GM21528 (cell line): ENCODE results near the gene HIP1R.

ENCODE experiments used
- ATAC-seq: cut with Tn5 transposase; IDR thresholded peaks from one replicate; pipeline ENCODE4 v1.9.1; 2021; ENCODE audit warnings: mild to moderate bottlenecking, moderate library complexity; ENCODE audit not compliant: unreplicated experiment, low FRiP score

The HIP1R gene

DNA sequence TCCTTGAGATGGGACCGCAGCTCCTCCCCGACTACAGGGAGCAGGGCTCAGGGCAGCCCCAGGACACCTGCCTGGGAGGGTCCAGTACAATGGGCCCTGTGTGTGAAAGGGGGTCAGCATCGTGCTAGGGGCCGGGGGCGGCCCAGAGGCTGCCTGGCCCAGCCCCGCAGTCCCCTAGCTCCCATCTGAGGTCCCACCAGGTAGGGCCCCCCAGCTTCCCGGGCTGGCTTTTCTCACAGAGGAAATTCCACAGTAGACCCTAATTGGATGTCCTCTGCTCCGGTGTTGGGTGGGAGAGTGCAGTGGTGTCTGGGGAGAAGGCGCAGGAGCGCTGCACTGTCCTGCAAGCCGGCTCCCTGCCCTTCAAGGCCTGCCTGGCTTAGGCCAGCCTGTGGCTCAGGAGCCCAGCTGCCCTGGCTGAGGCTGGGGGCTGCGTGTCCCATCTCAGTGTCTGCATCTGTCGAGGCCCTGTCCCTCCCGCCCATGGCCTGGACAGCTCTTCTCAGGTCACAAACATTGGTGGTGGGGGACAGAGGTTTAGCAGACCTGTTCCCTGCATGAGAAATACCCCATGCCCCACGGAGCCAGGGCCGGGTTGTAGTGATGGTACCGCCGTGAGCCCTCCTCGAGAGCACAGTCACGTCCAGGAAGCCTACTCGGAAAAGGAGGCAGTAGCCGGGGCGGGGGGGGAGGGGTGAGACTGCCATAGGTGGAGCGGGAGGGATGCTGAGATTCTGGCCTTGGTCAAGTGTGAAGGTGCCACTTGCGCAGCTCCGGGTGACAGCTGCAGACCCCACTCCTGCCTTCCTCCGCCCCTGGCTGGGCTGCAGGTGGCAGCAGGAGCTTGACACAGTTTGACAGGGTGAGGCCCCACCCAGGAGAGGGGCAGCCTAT, 11.6 kb downstream of the HIP1R start:
- no peak for ATAC-seq

DNA sequence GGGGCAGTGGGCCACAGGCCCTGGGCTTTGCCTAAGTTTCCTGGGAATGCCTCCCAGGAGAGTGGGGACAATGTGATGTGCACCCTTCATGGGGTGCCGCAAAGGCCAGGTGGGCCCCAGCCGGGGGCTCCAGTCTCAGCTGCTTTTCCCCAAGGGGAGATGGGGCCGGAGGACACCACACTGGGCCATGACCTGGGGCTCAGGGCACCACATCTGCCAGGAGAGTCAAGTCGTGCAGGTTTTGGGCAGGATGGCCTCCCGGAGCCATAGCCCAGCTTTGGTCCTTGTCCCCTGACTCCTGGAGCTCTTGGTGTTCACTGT, 12.2 kb downstream of the HIP1R start:
- no peak for ATAC-seq

DNA sequence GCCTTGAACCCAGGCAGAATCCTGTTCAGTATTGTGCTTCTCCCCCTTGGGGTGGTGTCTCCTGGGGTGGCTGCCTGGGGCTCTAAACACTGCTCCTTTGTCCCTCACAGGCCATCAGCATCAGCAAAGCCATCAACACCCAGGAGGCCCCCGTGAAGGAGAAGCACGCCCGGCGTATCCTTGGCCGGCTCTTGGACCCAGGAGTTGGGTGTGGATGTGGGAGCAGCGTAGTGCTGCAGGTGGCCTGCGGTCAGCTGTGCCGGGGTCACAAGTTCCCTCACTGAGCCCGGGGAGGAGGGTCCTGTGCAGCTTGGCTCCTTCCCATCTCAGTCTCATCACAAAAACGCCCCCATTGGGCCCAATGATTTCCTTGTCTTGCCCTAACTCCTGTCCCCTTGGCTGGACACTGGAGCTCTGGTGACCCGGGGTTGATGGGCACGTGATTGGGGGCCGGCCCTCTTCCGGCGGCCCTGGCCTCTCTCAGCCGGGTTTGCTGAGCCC, 12.7 kb downstream of the HIP1R start:
- ATAC-seq: no peak

DNA sequence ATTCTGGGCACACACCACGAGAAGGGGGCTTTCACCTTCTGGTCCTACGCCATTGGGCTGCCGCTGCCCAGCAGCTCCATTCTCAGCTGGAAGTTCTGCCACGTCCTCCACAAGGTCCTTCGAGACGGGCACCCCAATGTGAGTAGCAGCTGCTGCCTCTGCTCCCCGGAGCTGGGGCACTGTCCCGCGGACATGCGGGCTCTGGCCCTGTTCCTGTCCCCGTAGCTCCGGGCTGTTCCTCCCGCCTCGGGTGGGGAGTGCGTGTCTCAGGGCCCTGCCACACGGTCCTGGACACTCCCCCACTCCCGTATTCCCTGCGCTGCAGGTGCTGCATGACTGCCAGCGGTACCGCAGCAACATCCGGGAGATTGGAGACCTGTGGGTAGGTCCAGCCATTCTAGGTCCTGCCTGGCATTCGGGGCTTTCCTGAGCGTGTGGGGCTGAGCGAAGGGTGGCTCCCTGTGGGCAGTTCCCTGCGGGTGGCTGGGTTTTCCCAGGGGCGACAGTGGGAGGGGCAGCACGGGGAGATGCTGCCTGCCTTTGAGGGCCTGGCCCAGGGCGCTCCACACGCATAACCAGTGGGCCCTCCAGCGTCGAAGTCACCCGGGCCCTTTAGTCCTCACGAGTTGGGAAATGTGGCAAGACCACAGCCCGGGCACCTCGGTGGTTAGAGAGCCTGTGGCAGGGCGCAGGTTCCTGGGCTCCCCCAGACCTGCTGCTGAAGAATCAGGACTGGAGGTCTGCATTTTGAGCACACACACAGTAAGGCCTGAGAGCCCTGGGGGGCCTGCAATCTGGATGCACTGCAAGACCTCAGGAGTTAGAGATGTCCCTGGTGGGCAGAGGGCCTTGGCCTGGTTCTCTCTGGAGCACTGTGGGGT, 13.5 kb downstream of the HIP1R start:
- ATAC-seq: no peak

DNA sequence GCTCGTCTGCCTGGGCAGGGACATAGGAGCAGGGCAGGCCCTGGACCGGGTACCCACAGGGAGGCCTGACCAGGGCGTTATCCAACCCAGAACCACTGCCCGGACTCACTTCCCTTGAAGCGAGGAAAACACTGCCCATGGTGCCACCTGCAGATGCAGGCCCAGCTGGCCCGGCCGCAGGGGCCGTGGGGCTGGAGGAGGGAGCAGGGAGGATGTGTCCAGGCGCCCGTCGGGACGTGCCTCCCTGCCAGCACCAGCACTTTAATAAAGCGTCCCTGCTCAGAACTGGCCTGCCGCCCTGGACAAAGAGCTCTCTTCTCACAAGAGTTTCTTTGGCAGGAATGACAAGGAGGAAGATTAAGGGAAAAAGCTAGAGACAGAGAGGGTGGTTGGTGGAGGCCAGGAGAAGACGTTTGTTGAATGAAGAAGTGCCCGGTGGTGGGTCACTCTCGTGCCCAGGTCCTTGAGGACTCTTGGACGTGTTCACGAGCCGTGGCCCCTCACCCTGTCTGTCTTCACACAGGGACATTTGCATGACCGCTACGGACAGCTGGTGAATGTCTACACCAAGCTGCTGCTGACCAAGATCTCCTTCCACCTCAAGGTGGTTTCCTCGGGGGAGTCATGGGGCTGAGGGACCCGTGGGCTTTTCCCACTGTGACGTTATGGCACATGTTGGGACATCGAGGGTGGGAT, 14.2 kb downstream of the HIP1R start:
- no peak for ATAC-seq

DNA sequence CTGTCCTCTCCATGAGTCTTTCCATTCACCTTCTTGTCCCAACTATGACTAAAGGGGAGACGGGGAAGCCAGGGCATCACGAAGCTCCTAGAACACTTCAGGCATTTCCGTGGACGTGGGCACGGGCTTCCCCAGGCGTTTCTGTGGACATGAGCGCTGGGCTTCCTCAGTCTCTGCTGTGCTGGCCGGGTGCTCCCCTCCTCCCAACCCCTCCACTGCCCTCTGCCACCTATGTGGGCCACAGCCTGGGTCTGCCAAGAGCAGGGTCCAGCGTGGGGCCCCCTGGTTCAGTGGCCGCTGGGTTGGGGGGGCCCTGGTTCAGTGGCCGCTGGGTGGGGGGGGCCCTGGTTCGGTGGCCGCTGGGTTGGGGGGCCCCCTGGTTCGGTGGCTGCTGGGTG, 14.8 kb downstream of the HIP1R start:
- ATAC-seq: no peak

DNA sequence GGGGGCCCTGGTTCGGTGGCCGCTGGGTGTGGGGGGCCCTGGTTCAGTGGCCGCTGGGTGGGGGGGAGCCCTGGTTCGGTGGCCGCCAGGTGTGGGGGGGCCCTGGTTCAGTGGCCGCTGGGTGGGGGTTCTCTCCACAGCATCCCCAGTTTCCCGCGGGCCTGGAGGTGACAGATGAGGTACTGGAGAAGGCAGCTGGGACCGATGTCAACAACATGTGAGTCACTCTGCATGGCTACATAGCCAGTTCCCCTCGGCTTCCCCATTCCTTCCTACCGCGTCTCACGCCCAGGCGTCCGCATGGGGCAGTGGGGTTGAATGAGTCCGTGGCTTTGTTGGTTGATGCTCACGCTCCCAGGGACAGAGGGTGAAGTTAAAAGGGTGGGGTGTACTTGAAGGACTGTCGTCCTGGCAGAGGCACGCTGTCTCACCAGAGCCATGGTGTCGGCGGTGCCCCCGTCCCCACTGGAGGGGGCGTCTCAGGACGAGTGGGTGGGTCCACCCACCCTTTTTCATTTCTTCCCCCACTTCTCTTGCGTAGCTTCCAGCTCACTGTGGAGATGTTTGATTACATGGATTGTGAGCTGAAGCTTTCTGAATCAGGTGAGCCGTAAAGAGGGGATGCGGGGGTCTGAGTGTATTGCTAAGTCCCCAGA, 15.6 kb downstream of the HIP1R start:
- no peak for ATAC-seq

DNA sequence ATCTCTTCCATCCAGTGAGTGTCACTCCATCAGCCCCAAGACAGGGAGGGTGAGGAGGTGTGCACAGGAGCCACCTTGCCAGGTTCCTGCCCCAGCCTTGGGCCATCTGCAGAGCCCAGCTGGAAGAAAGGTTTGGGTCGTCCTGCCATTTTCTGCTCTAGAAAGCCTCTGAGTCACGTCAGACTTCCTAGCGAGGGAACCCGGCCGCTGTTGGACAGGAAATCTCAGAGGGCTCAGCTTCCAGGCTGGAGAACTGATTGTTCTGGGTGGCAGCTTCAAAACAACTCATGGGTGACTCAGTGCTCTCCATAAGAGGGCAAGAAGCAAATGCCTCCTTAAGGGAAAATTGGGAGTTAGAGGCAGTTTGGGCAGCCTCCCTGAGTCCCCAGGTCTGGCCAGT, 16.6 kb downstream of the HIP1R start:
- ATAC-seq: no peak

DNA sequence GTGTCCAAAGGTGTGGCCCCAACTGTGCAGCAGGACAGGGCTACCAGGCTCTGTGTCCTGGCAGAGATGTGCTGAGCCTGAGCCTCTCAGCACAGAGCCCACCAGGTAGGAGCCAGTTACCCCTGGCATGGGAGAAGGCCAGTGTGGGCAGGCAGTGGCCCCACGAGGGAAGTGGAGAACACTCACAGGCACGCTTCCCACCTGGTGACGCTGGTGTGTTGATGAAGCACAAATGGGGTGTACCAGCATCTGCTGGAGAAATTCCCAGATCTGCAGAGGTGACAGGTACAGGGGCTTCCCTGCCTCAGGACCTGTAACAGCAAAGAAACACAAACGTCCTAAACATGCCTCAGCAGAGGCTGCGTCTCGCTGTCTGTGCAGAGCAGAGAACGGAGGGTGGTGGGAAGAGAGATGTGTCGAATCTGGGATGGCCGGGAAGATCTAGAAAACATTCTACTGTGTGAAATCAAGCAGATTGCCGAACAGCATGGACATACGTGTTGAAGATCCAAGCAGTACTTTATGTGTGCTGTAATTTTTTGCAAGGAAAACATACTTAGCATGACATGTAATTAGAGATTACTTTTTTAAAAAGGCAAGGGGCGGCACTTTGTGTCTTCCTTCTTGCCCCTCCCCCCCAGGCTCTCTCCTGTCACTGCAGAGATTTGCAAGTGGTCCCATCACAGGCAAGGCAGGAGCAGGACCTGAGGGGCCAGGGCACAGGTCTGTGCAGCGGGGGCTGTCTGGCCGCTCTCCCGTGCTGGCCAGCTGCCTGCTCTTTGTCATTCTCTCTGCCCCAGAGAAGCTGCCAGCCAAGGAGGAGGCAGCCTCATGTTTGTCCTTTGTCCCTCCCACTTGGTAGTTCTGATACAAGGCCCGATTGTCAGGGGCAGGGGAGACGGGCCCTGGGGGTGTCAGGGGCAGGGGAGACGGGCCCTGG, 17.3 kb downstream of the HIP1R start:
- no peak for ATAC-seq

DNA sequence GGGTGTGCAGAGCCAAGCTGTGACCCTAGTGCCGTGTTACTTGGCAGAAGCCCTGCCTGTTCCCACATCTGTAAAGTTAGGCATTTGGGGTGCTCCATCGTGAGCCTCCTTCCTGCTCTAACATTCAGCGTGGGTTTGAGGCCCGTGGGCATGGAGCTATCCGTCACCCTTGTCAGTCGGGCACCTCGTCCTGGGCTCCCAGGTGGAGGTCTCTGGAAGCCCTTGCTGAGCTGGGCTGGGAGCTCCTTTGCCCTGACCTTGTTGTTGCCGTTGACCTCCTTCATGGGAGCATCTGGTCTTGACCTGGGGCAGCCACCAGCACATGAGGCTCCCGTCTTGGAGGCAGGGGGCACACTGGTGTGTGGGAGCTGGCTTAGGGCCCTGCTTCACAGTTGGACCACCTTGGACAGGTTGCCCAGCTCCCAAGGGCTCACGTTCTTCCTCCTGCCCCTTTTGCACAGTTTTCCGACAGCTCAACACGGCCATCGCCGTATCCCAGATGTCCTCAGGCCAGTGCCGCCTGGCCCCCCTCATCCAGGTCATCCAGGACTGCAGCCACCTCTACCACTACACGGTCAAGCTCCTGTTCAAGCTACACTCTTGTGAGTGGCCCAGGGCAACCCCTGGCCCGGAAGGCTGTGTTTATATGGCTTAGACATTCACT, 18.5 kb downstream of the HIP1R start:
- ATAC-seq: no peak

DNA sequence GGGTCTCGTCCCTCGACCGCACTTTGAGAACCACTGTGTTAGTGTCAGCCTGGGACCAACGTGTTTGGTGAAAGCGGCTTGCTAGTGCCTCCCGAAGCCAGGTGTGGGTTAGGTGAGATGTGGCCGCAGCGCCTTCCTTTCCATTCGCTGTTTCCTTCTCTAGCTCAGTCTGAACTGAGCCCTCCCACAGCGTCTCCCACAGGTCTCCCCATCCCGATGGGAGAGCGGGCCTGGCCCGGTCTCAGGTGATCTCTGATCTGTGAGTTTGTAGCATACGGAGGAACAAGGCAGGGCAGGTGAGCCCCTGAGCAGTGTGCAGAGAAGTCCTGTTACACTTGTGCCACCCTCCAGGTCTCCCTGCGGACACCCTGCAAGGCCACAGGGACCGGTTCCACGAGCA, 19.3 kb downstream of the HIP1R start:
- no peak for ATAC-seq

DNA sequence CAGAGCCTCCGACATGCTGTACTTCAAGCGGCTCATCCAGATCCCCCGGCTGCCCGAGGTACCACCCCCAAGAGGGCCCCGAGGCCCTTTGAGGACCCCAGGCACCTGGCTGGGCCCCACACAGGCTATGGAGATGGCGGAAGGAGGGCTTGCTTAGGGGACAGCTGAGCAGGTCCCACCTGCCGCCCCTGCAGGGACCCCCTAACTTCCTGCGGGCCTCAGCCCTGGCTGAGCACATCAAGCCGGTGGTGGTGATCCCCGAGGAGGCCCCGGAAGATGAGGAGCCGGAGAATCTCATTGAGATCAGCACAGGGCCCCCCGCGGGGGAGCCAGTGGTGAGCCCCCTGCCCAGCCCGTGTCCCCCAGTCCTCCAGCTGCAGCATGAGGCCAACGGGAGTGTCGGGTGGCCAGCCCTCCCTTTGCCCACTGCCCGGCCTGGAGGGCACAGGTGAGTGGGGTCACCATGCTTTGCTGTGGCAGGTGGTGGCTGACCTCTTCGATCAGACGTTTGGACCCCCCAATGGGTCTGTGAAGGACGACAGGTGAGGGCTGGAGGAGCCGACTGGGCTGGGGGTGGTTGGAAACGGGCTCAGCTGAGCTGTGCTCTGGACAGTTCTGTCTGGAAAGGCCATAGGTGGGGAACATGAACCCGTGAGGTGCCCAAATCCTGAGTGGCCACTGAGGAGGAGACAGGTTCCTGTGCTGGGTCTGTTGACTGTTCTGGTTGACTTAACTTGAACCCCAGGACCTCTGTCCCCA, 20.0 kb downstream of the HIP1R start:
- no peak for ATAC-seq

DNA sequence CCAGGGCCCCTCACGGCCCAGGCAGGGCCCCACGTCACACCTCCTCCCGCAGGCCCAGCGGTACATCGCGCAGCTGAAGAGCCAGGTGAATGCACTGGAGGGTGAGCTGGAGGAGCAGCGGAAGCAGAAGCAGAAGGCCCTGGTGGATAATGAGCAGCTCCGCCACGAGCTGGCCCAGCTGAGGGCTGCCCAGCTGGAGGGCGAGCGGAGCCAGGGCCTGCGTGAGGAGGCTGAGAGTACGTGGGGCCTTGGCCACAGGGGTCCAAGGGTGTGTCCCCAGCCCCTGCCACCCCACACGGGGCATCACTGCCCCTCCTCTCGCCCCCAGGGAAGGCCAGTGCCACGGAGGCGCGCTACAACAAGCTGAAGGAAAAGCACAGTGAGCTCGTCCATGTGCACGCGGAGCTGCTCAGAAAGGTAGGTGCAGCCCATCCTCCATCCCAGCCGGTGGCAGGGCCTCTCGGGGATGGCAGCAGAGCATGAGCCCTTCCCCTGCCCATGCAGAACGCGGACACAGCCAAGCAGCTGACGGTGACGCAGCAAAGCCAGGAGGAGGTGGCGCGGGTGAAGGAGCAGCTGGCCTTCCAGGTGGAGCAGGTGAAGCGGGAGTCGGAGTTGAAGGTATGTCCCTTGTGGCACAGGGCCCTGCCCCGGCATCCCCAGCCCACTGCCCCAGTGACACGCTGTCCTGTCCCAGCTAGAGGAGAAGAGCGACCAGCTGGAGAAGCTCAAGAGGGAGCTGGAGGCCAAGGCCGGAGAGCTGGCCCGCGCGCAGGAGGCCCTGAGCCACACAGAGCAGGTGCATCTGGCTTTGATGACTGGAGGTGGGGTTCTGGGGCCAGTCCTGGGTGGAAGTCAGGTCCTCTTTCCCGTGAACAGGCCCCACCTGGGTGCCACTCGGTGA, 20.9 kb downstream of the HIP1R start:
- ATAC-seq: no peak

DNA sequence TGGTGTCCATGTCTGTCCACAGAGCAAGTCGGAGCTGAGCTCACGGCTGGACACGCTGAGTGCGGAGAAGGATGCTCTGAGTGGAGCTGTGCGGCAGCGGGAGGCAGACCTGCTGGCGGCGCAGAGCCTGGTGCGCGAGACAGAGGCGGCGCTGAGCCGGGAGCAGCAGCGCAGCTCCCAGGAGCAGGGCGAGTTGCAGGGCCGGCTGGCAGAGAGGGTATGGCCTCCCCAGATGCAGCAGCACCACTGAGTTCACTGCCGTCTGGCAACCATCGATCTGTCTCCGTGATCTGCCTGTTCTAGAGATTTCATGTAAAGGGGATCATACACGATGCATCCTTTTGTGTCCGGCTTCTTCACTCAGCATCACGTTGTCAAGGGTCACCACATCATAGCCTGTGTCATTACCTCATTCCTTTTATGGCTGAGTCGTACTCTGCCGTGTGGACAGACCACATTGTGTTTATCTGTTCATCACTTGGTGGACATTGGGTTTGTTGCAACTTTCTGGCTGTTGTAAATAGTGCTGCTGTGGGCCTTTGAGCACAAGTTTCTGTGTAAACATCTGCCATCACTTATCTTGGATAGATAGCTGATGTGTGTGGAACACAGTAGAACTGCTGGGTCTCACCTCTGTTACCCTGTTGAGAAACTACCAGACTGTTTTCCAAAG, 21.9 kb downstream of the HIP1R start:
- ATAC-seq: no peak

DNA sequence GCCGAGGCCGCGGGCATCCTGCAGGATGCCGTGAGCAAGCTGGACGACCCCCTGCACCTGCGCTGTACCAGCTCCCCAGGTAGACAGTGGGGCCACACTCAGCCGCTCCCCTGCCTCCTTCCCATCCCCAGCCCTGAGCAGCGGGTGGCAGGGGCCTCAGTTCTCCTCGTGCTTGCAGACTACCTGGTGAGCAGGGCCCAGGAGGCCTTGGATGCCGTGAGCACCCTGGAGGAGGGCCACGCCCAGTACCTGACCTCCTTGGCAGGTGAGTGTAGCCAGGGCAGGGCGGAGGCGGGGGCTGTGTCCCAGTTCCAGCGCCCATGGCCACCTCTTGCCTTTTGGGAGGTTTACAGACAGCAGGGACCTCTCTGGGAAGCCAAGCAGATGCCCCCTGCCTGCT, 22.9 kb downstream of the HIP1R start:
- ATAC-seq: no peak

DNA sequence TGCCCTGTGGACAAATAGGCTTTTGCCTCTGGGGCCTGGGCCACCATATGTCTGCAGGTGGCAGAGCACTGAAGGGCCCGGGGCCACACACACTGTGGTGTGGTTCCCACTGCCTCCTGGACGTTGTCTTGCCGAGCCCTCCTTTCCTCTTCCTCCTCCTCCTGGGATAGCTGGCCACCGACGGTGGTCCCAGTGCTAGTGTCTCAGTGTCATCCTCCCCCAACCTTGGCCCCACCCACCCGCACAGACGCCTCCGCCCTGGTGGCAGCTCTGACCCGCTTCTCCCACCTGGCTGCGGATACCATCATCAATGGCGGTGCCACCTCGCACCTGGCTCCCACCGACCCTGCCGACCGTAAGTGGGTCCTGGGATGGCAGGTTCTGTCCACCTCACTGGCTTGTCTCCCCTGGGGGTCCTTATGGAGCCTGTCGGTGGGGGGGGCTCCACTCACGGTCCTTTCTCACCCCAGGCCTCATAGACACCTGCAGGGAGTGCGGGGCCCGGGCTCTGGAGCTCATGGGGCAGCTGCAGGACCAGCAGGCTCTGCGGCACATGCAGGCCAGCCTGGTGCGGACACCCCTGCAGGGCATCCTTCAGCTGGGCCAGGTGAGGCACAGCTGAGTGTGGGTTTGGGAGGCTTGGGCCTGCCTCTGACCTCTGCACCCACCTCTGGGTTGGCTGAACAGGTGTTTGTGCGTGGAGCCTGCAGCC, 23.5 kb downstream of the HIP1R start:
- no peak for ATAC-seq
